WTC11 (cell line): ENCODE measurements around the gene NAT9. TPM values are rescaled to one million over a fixed set of nuclear protein-coding genes. Genes with fewer than 3 reads are reported as not detected.

Experiments
- ATAC-seq: fragments of 200-7000 bp; cut with Tn5 transposase; 2 replicates; pipeline ENCODE4 v1.10.0; 2021; ENCODE audit warnings: mild to moderate bottlenecking, moderate library complexity
- CTCF ChIA-PET: fragments of 300-600 bp; sonication (Branson Sonifier 250); formaldehyde crosslinking; loops from one replicate; lab custom pipeline; 2021; ENCODE audit warnings: antibody characterized with exemption; lab: Charles Lee
- POLR2A ChIA-PET: fragments of 350-600 bp; sonication (Branson Sonifier 250); formaldehyde crosslinking; loops from one replicate; lab custom pipeline; 2021; ENCODE audit warnings: antibody characterized with exemption; lab: Charles Lee
- DNase-seq: peaks from one replicate; pipeline ENCODE4 v3.0.0; 2021; ENCODE audit warnings: low spot score
- H3K27ac Mint-ChIP-seq: 2 replicates; pipeline ENCODE4 v1.8.0; 2021; ENCODE audit warnings: mixed read lengths
- H3K27me3 Mint-ChIP-seq: 2 replicates; pipeline ENCODE4 v1.8.0; 2021; ENCODE audit warnings: low read depth, mild to moderate bottlenecking, moderate library complexity, mixed read lengths
- H3K36me3 Mint-ChIP-seq: 2 replicates; pipeline ENCODE4 v1.8.0; 2021; ENCODE audit warnings: mixed read lengths
- H3K4me1 Mint-ChIP-seq: 2 replicates; pipeline ENCODE4 v1.8.0; 2022; ENCODE audit warnings: mixed read lengths
- H3K4me3 Mint-ChIP-seq: 2 replicates; pipeline ENCODE4 v1.8.0; 2021; ENCODE audit warnings: mild to moderate bottlenecking, moderate library complexity, mixed read lengths
- H3K9me3 Mint-ChIP-seq: 2 replicates; pipeline ENCODE4 v1.8.0; 2021; ENCODE audit warnings: mixed read lengths
- CREB1 ChIP-seq: sonication (generic); formaldehyde crosslinking; IDR thresholded peaks from 2 replicates; pipeline ENCODE4 v1.8.0; 2023; ENCODE audit warnings: mild to moderate bottlenecking, missing genetic modification reagents
- ETV6 ChIP-seq: sonication (generic); formaldehyde crosslinking; IDR thresholded peaks from 2 replicates; pipeline ENCODE4 v1.8.1; 2022; ENCODE audit warnings: mild to moderate bottlenecking, missing genetic modification reagents
- KAT7 ChIP-seq: sonication (generic); formaldehyde crosslinking; IDR thresholded peaks from 2 replicates; pipeline ENCODE4 v1.8.1; 2023; ENCODE audit warnings: missing genetic modification reagents, mild to moderate bottlenecking, borderline replicate concordance
- NFYB ChIP-seq: sonication (generic); formaldehyde crosslinking; conservative IDR thresholded peaks from 2 replicates; pipeline ENCODE4 v1.8.0; 2022; ENCODE audit warnings: low read depth, missing genetic modification reagents
- NR1H2 ChIP-seq: sonication (generic); formaldehyde crosslinking; IDR thresholded peaks from 2 replicates; pipeline ENCODE4 v1.9.0; 2021; ENCODE audit warnings: mild to moderate bottlenecking, moderate library complexity, missing genetic modification reagents
- NR2C2 ChIP-seq: sonication (generic); formaldehyde crosslinking; IDR thresholded peaks from 2 replicates; pipeline ENCODE4 v1.8.0; 2022; ENCODE audit warnings: mild to moderate bottlenecking, missing genetic modification reagents
- OVOL2 ChIP-seq: fragments of 250-450 bp; sonication (Bioruptor Pico); IDR thresholded peaks from 2 replicates; pipeline ENCODE4 v1.9.0; 2021; ENCODE audit warnings: mild to moderate bottlenecking, borderline replicate concordance
- PRRX2 ChIP-seq: fragments of 250-450 bp; sonication (Bioruptor Pico); IDR thresholded peaks from 2 replicates; pipeline ENCODE4 v1.8.0; 2021; ENCODE audit warnings: mild to moderate bottlenecking
- RELA ChIP-seq: sonication (generic); formaldehyde crosslinking; IDR thresholded peaks from 2 replicates; pipeline ENCODE4 v1.8.1; 2022; ENCODE audit warnings: missing genetic modification reagents, mild to moderate bottlenecking, borderline replicate concordance
- SP1 ChIP-seq: sonication (generic); formaldehyde crosslinking; conservative IDR thresholded peaks from 2 replicates; pipeline ENCODE4 v1.8.1; 2022; ENCODE audit warnings: missing genetic modification reagents
- ZBTB21 ChIP-seq: sonication (generic); formaldehyde crosslinking; IDR thresholded peaks from 2 replicates; pipeline ENCODE4 v1.8.1; 2023; ENCODE audit warnings: mild to moderate bottlenecking, missing genetic modification reagents, borderline replicate concordance
- ZMAT4 ChIP-seq: fragments of 250-450 bp; sonication (Bioruptor Pico); IDR thresholded peaks from 2 replicates; pipeline ENCODE4 v1.9.0; 2021; ENCODE audit warnings: mild to moderate bottlenecking
- ZNF532 ChIP-seq: fragments of 250-450 bp; sonication (Bioruptor Pico); IDR thresholded peaks from 2 replicates; pipeline ENCODE4 v1.9.0; 2021; ENCODE audit warnings: mild to moderate bottlenecking, borderline replicate concordance
- total RNA-seq: library from RNA; stranded (reverse); gene quantifications from 3 replicates; pipeline ENCODE4 v1.2.3, GENCODE V29; 2021
- TF ChIP-seq, protein P1 (sequence below): sonication (generic); formaldehyde crosslinking; IDR thresholded peaks from 2 replicates; pipeline ENCODE4 v1.8.1; 2022; ENCODE audit warnings: mild to moderate bottlenecking, moderate library complexity, missing genetic modification reagents
- TF ChIP-seq, protein P2 (sequence below): sonication (generic); formaldehyde crosslinking; IDR thresholded peaks from 2 replicates; pipeline ENCODE4 v1.8.0; 2023; ENCODE audit warnings: missing genetic modification reagents
- TF ChIP-seq, protein P3 (sequence below): sonication (generic); formaldehyde crosslinking; IDR thresholded peaks from 2 replicates; pipeline ENCODE4 v1.8.0; 2023; ENCODE audit warnings: mild to moderate bottlenecking, missing genetic modification reagents

NAT9 gene
- total RNA-seq, 1 experiment from 2014 or later, result 67.1 TPM

DNA sequence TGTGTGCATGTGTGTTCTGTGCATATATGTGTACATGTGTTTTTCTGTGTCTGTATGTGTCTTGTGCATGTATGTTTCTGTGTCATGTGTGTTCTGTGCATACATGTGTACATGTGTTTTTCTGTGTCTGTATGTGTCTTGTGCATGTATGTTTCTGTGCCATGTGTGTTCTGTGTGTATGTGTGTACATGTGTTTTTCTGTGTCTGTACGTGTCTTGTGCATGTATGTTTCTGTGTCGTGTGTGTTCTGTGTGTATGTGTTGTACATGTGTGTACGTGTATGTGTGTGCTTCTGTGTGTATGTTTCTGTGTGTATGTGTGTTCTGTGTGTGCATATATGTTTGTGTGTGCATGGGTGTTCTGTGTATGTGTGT lies 47.5 kb downstream of the NAT9 start:
- ATAC-seq (no peak), DNase-seq (no peak)
- H3K36me3 Mint-ChIP-seq, result no peaks in the 10 kb centered on the region
- no peaks in the 10 kb centered on the region for H3K9me3 Mint-ChIP-seq
- no peak for TF ChIP-seq OVOL2 (CRISPR knock-in tag)
- TF ChIP-seq SP1 (CRISPR knock-in tag), result no peak
- no peak for TF ChIP-seq PRRX2 (CRISPR knock-in tag)
- no peak for TF ChIP-seq KAT7 (CRISPR knock-in tag)
- no peak for TF ChIP-seq ETV6 (CRISPR knock-in tag)
- no peak for TF ChIP-seq ZNF532 (CRISPR knock-in tag)
- no peak for TF ChIP-seq ZMAT4
- no peak for TF ChIP-seq RELA (CRISPR knock-in tag)
- TF ChIP-seq ZBTB21 (CRISPR knock-in tag), result no peak
- TF ChIP-seq CREB1 (CRISPR knock-in tag), result no peak
- no peak overlapping the region for H3K4me3 Mint-ChIP-seq
- POLR2A ChIA-PET, result no interaction called here
- H3K27ac Mint-ChIP-seq, result no peak overlapping the region
- H3K27me3 Mint-ChIP-seq, result no peaks in the 10 kb centered on the region
- no peaks in the 10 kb centered on the region for H3K4me1 Mint-ChIP-seq
- CTCF ChIA-PET, result no interaction called here

DNA sequence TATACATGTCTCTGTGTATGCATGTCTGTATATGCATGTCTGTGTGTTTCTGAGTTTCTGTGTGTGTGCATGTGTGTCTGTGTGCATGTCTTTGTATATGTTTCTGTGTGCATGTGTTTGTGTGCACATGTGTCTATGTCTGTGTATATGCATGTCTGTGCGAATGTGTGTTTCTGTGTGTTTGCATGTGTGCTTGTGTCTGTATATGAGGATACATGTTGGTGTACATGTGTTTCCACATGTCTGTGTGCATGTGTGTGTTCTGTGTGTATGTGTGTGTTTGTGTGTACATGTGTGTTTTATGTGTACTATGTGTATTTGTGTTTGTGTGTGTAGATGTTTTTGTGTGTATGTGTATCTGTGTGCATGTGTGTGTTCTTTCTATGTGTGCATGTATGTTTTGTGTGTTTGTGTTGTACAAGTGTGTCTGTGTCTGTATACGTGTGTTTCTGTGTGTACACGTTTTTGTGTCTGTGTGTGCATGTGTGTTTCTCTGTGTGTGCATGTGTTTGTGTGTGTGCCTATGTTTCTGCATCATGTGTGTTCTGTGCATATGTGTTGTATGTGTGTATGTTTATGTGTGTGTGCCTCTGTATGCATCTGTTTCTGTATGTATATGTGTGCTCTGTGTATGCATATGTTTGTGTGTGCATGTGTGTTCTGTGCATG lies 48.0 kb downstream of the NAT9 start:
- H3K36me3 Mint-ChIP-seq, result no peaks in the 10 kb centered on the region
- ChIA-PET POLR2A (no interaction called here), CTCF (no interaction called here)
- no peak for DNase-seq
- TF ChIP-seq, protein P1, sequence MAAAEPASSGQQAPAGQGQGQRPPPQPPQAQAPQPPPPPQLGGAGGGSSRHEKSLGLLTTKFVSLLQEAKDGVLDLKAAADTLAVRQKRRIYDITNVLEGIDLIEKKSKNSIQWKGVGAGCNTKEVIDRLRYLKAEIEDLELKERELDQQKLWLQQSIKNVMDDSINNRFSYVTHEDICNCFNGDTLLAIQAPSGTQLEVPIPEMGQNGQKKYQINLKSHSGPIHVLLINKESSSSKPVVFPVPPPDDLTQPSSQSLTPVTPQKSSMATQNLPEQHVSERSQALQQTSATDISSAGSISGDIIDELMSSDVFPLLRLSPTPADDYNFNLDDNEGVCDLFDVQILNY, result no peak
- TF ChIP-seq NFYB (CRISPR knock-in tag) (no peak), NR2C2 (no peak), NR1H2 (CRISPR knock-in tag) (no peak)
- TF ChIP-seq, protein P2, sequence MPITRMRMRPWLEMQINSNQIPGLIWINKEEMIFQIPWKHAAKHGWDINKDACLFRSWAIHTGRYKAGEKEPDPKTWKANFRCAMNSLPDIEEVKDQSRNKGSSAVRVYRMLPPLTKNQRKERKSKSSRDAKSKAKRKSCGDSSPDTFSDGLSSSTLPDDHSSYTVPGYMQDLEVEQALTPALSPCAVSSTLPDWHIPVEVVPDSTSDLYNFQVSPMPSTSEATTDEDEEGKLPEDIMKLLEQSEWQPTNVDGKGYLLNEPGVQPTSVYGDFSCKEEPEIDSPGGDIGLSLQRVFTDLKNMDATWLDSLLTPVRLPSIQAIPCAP (CRISPR knock-in tag), result no peak
- TF ChIP-seq, protein P3, sequence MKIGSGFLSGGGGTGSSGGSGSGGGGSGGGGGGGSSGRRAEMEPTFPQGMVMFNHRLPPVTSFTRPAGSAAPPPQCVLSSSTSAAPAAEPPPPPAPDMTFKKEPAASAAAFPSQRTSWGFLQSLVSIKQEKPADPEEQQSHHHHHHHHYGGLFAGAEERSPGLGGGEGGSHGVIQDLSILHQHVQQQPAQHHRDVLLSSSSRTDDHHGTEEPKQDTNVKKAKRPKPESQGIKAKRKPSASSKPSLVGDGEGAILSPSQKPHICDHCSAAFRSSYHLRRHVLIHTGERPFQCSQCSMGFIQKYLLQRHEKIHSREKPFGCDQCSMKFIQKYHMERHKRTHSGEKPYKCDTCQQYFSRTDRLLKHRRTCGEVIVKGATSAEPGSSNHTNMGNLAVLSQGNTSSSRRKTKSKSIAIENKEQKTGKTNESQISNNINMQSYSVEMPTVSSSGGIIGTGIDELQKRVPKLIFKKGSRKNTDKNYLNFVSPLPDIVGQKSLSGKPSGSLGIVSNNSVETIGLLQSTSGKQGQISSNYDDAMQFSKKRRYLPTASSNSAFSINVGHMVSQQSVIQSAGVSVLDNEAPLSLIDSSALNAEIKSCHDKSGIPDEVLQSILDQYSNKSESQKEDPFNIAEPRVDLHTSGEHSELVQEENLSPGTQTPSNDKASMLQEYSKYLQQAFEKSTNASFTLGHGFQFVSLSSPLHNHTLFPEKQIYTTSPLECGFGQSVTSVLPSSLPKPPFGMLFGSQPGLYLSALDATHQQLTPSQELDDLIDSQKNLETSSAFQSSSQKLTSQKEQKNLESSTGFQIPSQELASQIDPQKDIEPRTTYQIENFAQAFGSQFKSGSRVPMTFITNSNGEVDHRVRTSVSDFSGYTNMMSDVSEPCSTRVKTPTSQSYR (CRISPR knock-in tag), result no peak
- ATAC-seq, result no peak
- no peaks in the 10 kb centered on the region for H3K9me3 Mint-ChIP-seq
- no peaks in the 10 kb centered on the region for H3K4me1 Mint-ChIP-seq
- no peak overlapping the region for H3K27ac Mint-ChIP-seq
- no peaks in the 10 kb centered on the region for H3K27me3 Mint-ChIP-seq
- no peak overlapping the region for H3K4me3 Mint-ChIP-seq
